Heart left ventricle (tissue), 13 donors: ENCODE results near the gene GPR143.
"Not testable (repeated sequence)": the region's sequence is repeated elsewhere in the genome, so short reads cannot be mapped to it uniquely, and the experiment has no call there.

Experiments used
- POLR2A ChIP-seq, 2 donors: fragments of 450-650 bp; IDR thresholded peaks; one replicate each; pipeline ENCODE4 v1.6.1; 2017; ENCODE audit warnings: antibody characterized with exemption in 2 of 2, mild to moderate bottlenecking in 2 of 2, moderate library complexity in 2 of 2
- TF ChIP-seq, protein P1 (sequence below), 12 donors: fragments of 200-600 bp; sonication (generic) in 4 of 12; IDR thresholded peaks; one replicate each; pipeline versions ENCODE4 v1.5.0 to v1.8.0; 2018 to 2022; ENCODE audit warnings: antibody characterized with exemption in 12 of 12, mild to moderate bottlenecking in 5 of 12
- donor health status: ischemic (EF 13 %, LVEDD 7.1; RV severe dilation, severe dysfunction).
- donor health status: DM: no; HTN: yes; CAD: no.
- donor health status: DM: no; HTN: no; CAD: no.
- donor health status: ischemic (EF 25% LVEDD 6.9; RV normal size, moderate dysfunction).
- donor health status: ischemic (EF 25% LVEDD 5.7; RV mildly dilated, moderate dysfunction).
- donor health status: ischemic (EF 35%, LVEDD 5.7; RV mildly dilated, moderate dysfunction).
- donor health status: nonischemic (EF 11% LVEDD 7.7; RV severe dilation, severe dysfunction).
- donor health status: DM: yes; HTN: yes; CAD: no.
- donor health status: PGD.
- donor health status: ischemic (EF 29% LVEDD 5.4; RV normal size, mild dysfunction).
- donor health status: nonischemic (EF 23%, LVEDD 6.1; RV moderate dilation, normal function).

DNA sequence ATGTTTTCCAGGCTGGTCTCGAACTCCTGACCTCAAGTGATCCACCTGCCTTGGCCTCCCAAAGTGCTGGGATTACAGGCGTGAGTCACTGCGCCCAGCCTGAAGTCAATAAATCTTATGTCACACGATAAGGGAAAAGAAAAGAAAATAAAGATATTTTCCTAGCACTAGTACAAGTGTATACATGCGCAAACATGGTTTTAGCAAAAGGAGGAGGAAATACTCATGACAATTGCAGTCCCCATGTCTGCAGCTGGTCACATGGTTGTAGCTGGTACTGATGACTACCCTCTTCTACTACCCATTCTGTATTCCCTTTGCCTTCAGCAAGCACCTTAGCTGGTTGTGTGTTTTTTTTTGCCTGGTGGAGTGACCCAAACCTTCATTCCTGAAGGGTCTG, 44.2 kb upstream of the GPR143 start:
- TF ChIP-seq, protein P1, sequence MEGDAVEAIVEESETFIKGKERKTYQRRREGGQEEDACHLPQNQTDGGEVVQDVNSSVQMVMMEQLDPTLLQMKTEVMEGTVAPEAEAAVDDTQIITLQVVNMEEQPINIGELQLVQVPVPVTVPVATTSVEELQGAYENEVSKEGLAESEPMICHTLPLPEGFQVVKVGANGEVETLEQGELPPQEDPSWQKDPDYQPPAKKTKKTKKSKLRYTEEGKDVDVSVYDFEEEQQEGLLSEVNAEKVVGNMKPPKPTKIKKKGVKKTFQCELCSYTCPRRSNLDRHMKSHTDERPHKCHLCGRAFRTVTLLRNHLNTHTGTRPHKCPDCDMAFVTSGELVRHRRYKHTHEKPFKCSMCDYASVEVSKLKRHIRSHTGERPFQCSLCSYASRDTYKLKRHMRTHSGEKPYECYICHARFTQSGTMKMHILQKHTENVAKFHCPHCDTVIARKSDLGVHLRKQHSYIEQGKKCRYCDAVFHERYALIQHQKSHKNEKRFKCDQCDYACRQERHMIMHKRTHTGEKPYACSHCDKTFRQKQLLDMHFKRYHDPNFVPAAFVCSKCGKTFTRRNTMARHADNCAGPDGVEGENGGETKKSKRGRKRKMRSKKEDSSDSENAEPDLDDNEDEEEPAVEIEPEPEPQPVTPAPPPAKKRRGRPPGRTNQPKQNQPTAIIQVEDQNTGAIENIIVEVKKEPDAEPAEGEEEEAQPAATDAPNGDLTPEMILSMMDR (IDR thresholded peaks at IDR 0.05) = not testable (repeated sequence)
- TF ChIP-seq POLR2A (IDR thresholded peaks at IDR 0.05) = not testable (repeated sequence)
